HL-60 (cell line): ENCODE data around the gene UBE4B.

Experiments used
- POLR2AphosphoS5 ChIP-seq: IDR thresholded peaks from 2 replicates; pipeline ENCODE4 v1.6.1; 2012; ENCODE audit warnings: low read depth
- TF ChIP-seq, protein P1 (sequence below): IDR thresholded peaks from one replicate; pipeline ENCODE4 v1.5.1; 2011; ENCODE audit warnings: low read length, control low read depth, inconsistent platforms; ENCODE audit not compliant: insufficient read depth

DNA sequence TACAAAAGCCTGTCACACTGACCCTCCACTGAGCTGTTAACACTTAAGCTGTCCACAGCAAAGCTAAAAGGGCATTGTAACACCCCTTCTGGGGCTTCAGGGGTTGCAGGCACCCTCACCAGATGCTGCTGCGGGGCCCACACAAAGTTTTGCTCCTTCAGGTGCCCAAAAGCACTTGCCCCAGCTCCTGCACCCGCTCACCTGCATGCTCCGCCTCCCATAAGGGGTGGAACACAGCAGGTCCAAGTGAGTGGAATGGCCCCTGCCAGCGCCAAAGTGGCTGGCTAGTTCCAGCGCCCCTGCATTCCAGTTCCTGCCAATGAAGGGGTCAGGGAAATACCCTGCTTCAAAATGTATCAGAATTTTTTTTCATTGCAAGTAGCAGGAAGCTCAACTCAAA lies 43.0 kb upstream of the UBE4B start:
- TF ChIP-seq, protein P1, sequence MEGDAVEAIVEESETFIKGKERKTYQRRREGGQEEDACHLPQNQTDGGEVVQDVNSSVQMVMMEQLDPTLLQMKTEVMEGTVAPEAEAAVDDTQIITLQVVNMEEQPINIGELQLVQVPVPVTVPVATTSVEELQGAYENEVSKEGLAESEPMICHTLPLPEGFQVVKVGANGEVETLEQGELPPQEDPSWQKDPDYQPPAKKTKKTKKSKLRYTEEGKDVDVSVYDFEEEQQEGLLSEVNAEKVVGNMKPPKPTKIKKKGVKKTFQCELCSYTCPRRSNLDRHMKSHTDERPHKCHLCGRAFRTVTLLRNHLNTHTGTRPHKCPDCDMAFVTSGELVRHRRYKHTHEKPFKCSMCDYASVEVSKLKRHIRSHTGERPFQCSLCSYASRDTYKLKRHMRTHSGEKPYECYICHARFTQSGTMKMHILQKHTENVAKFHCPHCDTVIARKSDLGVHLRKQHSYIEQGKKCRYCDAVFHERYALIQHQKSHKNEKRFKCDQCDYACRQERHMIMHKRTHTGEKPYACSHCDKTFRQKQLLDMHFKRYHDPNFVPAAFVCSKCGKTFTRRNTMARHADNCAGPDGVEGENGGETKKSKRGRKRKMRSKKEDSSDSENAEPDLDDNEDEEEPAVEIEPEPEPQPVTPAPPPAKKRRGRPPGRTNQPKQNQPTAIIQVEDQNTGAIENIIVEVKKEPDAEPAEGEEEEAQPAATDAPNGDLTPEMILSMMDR = no peak
- TF ChIP-seq POLR2AphosphoS5 = no peak
